Esophagus squamous epithelium (tissue), 4 donors: ENCODE results near the gene EPC2.

ENCODE experiments used
- CTCF ChIP-seq, 6 experiments: fragments of 450-650 bp in 4 of 6; fragments of 200-600 bp in 2 of 6; sonication (generic) in 2 of 6; IDR thresholded peaks; one replicate each; pipeline ENCODE4 v1.5.1; 2016 to 2019; ENCODE audit warnings: antibody characterized with exemption in 6 of 6, mild to moderate bottlenecking in 4 of 6, moderate library complexity in 4 of 6
- POLR2A ChIP-seq, 4 donors: fragments of 450-650 bp; IDR thresholded peaks; one replicate each; pipeline ENCODE4 v1.6.1; 2017; ENCODE audit warnings: antibody characterized with exemption in 4 of 4, mild to moderate bottlenecking in 4 of 4, moderate library complexity in 3 of 4

GRCh38 chr2:148638543-148638942, 6.0 kb upstream of the EPC2 start:
- TF ChIP-seq CTCF (IDR thresholded peaks at IDR 0.05): no peak
- no peak for TF ChIP-seq POLR2A (IDR thresholded peaks at IDR 0.05)
